IPS-15b (cell line): ENCODE measurements around the gene TACC2.

ENCODE experiments used
- H3K27me3 ChIP-seq: one replicate; pipeline ENCODE4 v1.6.1; 2013; ENCODE audit warnings: low read length; ENCODE audit not compliant: control insufficient read depth, insufficient read depth
- H3K36me3 ChIP-seq: one replicate; pipeline ENCODE4 v1.6.1; 2013; ENCODE audit warnings: low read length; ENCODE audit not compliant: control insufficient read depth, insufficient read depth
- H3K4me1 ChIP-seq: one replicate; pipeline ENCODE4 v1.6.1; 2013; ENCODE audit warnings: mild to moderate bottlenecking, low read length; ENCODE audit not compliant: control insufficient read depth, insufficient read depth
- H3K4me3 ChIP-seq: one replicate; pipeline ENCODE4 v1.5.1; 2013; ENCODE audit warnings: low read depth, low read length
- H3K9ac ChIP-seq: one replicate; pipeline ENCODE4 v1.6.1; 2013; ENCODE audit warnings: low read depth, mild to moderate bottlenecking, low read length
- H3K9me3 ChIP-seq: one replicate; pipeline ENCODE4 v1.6.1; 2013; ENCODE audit warnings: mild to moderate bottlenecking, low read length; ENCODE audit not compliant: control insufficient read depth, insufficient read depth

TACC2 gene

GRCh38 chr10:122206471-122207065, 217.6 kb downstream of the TACC2 start:
- H3K36me3 ChIP-seq: peaks cover 11% of the 10 kb centered on the region
- no peak overlapping the region for H3K4me3 ChIP-seq
- no peaks in the 10 kb centered on the region for H3K4me1 ChIP-seq
- no peak overlapping the region for H3K9ac ChIP-seq
- no peaks in the 10 kb centered on the region for H3K27me3 ChIP-seq
- H3K9me3 ChIP-seq: no peaks in the 10 kb centered on the region

GRCh38 chr10:122207163-122207562, 218.2 kb downstream of the TACC2 start:
- H3K9me3 ChIP-seq: no peaks in the 10 kb centered on the region
- no peaks in the 10 kb centered on the region for H3K27me3 ChIP-seq
- H3K4me1 ChIP-seq: no peaks in the 10 kb centered on the region
- H3K9ac ChIP-seq: no peak overlapping the region
- H3K4me3 ChIP-seq: no peak overlapping the region
- peaks cover 11% of the 10 kb centered on the region for H3K36me3 ChIP-seq

GRCh38 chr10:122207596-122207995, 218.6 kb downstream of the TACC2 start:
- Histone ChIP-seq H3K4me3 (no peak overlapping the region), H3K9ac (no peak overlapping the region), H3K36me3 (peaks cover 14% of the 10 kb centered on the region), H3K27me3 (no peaks in the 10 kb centered on the region), H3K4me1 (no peaks in the 10 kb centered on the region), H3K9me3 (no peaks in the 10 kb centered on the region)

- H3K36me3 ChIP-seq: peaks cover 14% of the 10 kb centered on the region
- no peak overlapping the region for H3K4me3 ChIP-seq
- no peaks in the 10 kb centered on the region for H3K4me1 ChIP-seq
- H3K9ac ChIP-seq: no peak overlapping the region
- no peaks in the 10 kb centered on the region for H3K27me3 ChIP-seq
- H3K9me3 ChIP-seq: no peaks in the 10 kb centered on the region
These were observed 219.8 kb downstream of the TACC2 start for GRCh38 chr10:122208571-122209430.

GRCh38 chr10:122210481-122211265, 221.7 kb downstream of the TACC2 start:
- Histone ChIP-seq H3K9ac (no peak overlapping the region), H3K27me3 (no peaks in the 10 kb centered on the region), H3K9me3 (no peaks in the 10 kb centered on the region), H3K4me1 (no peaks in the 10 kb centered on the region), H3K4me3 (no peak overlapping the region), H3K36me3 (peaks cover 14% of the 10 kb centered on the region)

- no peaks in the 10 kb centered on the region for H3K4me1 ChIP-seq
- H3K36me3 ChIP-seq: peaks cover 28% of the 10 kb centered on the region
- no peak overlapping the region for H3K4me3 ChIP-seq
- no peaks in the 10 kb centered on the region for H3K27me3 ChIP-seq
- H3K9me3 ChIP-seq: no peaks in the 10 kb centered on the region
- no peak overlapping the region for H3K9ac ChIP-seq
These were observed 224.4 kb downstream of the TACC2 start for GRCh38 chr10:122213364-122213763.

GRCh38 chr10:122213766-122214165, 224.8 kb downstream of the TACC2 start:
- H3K27me3 ChIP-seq: no peaks in the 10 kb centered on the region
- no peaks in the 10 kb centered on the region for H3K4me1 ChIP-seq
- peaks cover 30% of the 10 kb centered on the region for H3K36me3 ChIP-seq
- H3K9ac ChIP-seq: no peak overlapping the region
- no peaks in the 10 kb centered on the region for H3K9me3 ChIP-seq
- no peak overlapping the region for H3K4me3 ChIP-seq

- H3K9ac ChIP-seq: no peak overlapping the region
- no peaks in the 10 kb centered on the region for H3K9me3 ChIP-seq
- H3K27me3 ChIP-seq: no peaks in the 10 kb centered on the region
- H3K4me3 ChIP-seq: no peak overlapping the region
- peaks cover 32% of the 10 kb centered on the region for H3K36me3 ChIP-seq
- no peaks in the 10 kb centered on the region for H3K4me1 ChIP-seq
These were observed 227.1 kb downstream of the TACC2 start for GRCh38 chr10:122216047-122216446.

GRCh38 chr10:122219340-122219739, 230.4 kb downstream of the TACC2 start:
- no peaks in the 10 kb centered on the region for H3K9me3 ChIP-seq
- no peak overlapping the region for H3K4me3 ChIP-seq
- no peaks in the 10 kb centered on the region for H3K4me1 ChIP-seq
- no peaks in the 10 kb centered on the region for H3K27me3 ChIP-seq
- peaks cover 32% of the 10 kb centered on the region for H3K36me3 ChIP-seq
- no peak overlapping the region for H3K9ac ChIP-seq

GRCh38 chr10:122220736-122221135, 231.8 kb downstream of the TACC2 start:
- Histone ChIP-seq H3K9ac (no peak overlapping the region), H3K4me1 (no peaks in the 10 kb centered on the region), H3K27me3 (no peaks in the 10 kb centered on the region), H3K9me3 (no peaks in the 10 kb centered on the region), H3K4me3 (no peak overlapping the region), H3K36me3 (peaks cover 40% of the 10 kb centered on the region)

- Histone ChIP-seq H3K27me3 (no peaks in the 10 kb centered on the region), H3K36me3 (peaks cover 40% of the 10 kb centered on the region), H3K9ac (no peak overlapping the region), H3K4me1 (no peaks in the 10 kb centered on the region), H3K9me3 (no peaks in the 10 kb centered on the region), H3K4me3 (no peak overlapping the region)
These were observed 233.0 kb downstream of the TACC2 start for GRCh38 chr10:122221958-122222357.
